ENCODE data around the gene NELFB.
"Not testable (repeated sequence)": the region's sequence is repeated elsewhere in the genome, so short reads cannot be mapped to it uniquely, and the experiment has no call there.

Gene NELFB

GRCh38 chr9:137240318-137240840 is 14.7 kb upstream of the NELFB start:
- Histone ChIP-seq H3K4me3 (ENCODE audit: low read length) (peak overlapping the region; percentile 82), H3K9me3 (replicated peaks; ENCODE audit: low read length) (no peaks in the 10 kb centered on the region), H3K27me3 (ENCODE audit: control insufficient read depth, insufficient read depth, low read length) (no peaks in the 10 kb centered on the region), H3K36me3 (ENCODE audit: insufficient read depth, low read length) (peaks cover 26% of the 10 kb centered on the region), H3K4me2 (ENCODE audit: low read length) (peak overlapping the region; percentile 96), H3K9ac (ENCODE audit: low read depth, low read length) (peak overlapping the region; percentile 89), H3K4me1 (ENCODE audit: control insufficient read depth, insufficient read depth, low read length) (peaks cover 40% of the 10 kb centered on the region)

GRCh38 chr9:137240841-137241489 is 14.2 kb upstream of the NELFB start, which contains the start of gene TUBB4B:
TSS of gene TUBB4B (plus strand) at chr9:137241287. CDS start at chr9:137241361, 74 bp downstream.
- Histone ChIP-seq H3K27me3 (ENCODE audit: control insufficient read depth, insufficient read depth, low read length) (no peaks in the 10 kb centered on the region), H3K4me1 (ENCODE audit: control insufficient read depth, insufficient read depth, low read length) (peaks cover 39% of the 10 kb centered on the region)

GRCh38 chr9:137241490-137242268 is 13.4 kb upstream of the NELFB start:
- no peaks in the 10 kb centered on the region for H3K9me3 ChIP-seq (replicated peaks; ENCODE audit: low read length)
- peak overlapping the region; percentile 100 for H3K4me2 ChIP-seq (ENCODE audit: low read length)
- peaks cover 26% of the 10 kb centered on the region for H3K36me3 ChIP-seq (ENCODE audit: insufficient read depth, low read length)
- peaks cover 34% of the 10 kb centered on the region for H3K4me1 ChIP-seq (ENCODE audit: control insufficient read depth, insufficient read depth, low read length)
- peak overlapping the region; percentile 86 for H3K9ac ChIP-seq (ENCODE audit: low read depth, low read length)
- no peaks in the 10 kb centered on the region for H3K27me3 ChIP-seq (ENCODE audit: control insufficient read depth, insufficient read depth, low read length)
- H3K4me3 ChIP-seq (ENCODE audit: low read length): peak overlapping the region; percentile 96

More at GRCh38 chr9:137240841-137241489, 14.2 kb upstream of the NELFB start, which contains the start of gene TUBB4B:
- Histone ChIP-seq H3K36me3 (ENCODE audit: insufficient read depth, low read length) (peaks cover 26% of the 10 kb centered on the region), H3K4me3 (ENCODE audit: low read length) (peak within 1 kb of the TSS; percentile 96), H3K9me3 (replicated peaks; ENCODE audit: low read length) (no peaks in the 10 kb centered on the region), H3K4me2 (ENCODE audit: low read length) (peak within 1 kb of the TSS; percentile 100), H3K9ac (ENCODE audit: low read depth, low read length) (peak within 1 kb of the TSS; percentile 89)

- H3K4me1 ChIP-seq (ENCODE audit: control insufficient read depth, insufficient read depth, low read length): peaks cover 30% of the 10 kb centered on the region
- peak overlapping the region; percentile 100 for H3K4me2 ChIP-seq (ENCODE audit: low read length)
- H3K36me3 ChIP-seq (ENCODE audit: insufficient read depth, low read length): peaks cover 26% of the 10 kb centered on the region
- H3K27me3 ChIP-seq (ENCODE audit: control insufficient read depth, insufficient read depth, low read length): no peaks in the 10 kb centered on the region
- peak overlapping the region; percentile 86 for H3K9ac ChIP-seq (ENCODE audit: low read depth, low read length)
- H3K4me3 ChIP-seq (ENCODE audit: low read length): peak overlapping the region; percentile 96
- no peaks in the 10 kb centered on the region for H3K9me3 ChIP-seq (replicated peaks; ENCODE audit: low read length)
Observed at GRCh38 chr9:137242269-137243203, 12.6 kb upstream of the NELFB start.

GRCh38 chr9:137243266-137243625 is 11.9 kb upstream of the NELFB start:
- peak overlapping the region; percentile 100 for H3K4me2 ChIP-seq (ENCODE audit: low read length)
- peaks cover 26% of the 10 kb centered on the region for H3K36me3 ChIP-seq (ENCODE audit: insufficient read depth, low read length)
- H3K4me3 ChIP-seq (ENCODE audit: low read length): peak overlapping the region; percentile 96
- H3K27me3 ChIP-seq (ENCODE audit: control insufficient read depth, insufficient read depth, low read length); H3K9ac ChIP-seq (ENCODE audit: low read depth, low read length); H3K9me3 ChIP-seq (replicated peaks; ENCODE audit: low read length): not testable (repeated sequence)
- H3K4me1 ChIP-seq (ENCODE audit: control insufficient read depth, insufficient read depth, low read length): peaks cover 25% of the 10 kb centered on the region

- H3K36me3 ChIP-seq (ENCODE audit: insufficient read depth, low read length): peaks cover 26% of the 10 kb centered on the region
- peak overlapping the region; percentile 100 for H3K4me2 ChIP-seq (ENCODE audit: low read length)
- no peaks in the 10 kb centered on the region for H3K27me3 ChIP-seq (ENCODE audit: control insufficient read depth, insufficient read depth, low read length)
- no peaks in the 10 kb centered on the region for H3K9me3 ChIP-seq (replicated peaks; ENCODE audit: low read length)
- peaks cover 21% of the 10 kb centered on the region for H3K4me1 ChIP-seq (ENCODE audit: control insufficient read depth, insufficient read depth, low read length)
- no peak overlapping the region for H3K9ac ChIP-seq (ENCODE audit: low read depth, low read length)
- no peak overlapping the region for H3K4me3 ChIP-seq (ENCODE audit: low read length)
Observed at GRCh38 chr9:137243626-137244485, 11.3 kb upstream of the NELFB start.

GRCh38 chr9:137244486-137245449 is 10.4 kb upstream of the NELFB start:
- Histone ChIP-seq H3K36me3 (ENCODE audit: insufficient read depth, low read length) (peaks cover 26% of the 10 kb centered on the region), H3K4me2 (ENCODE audit: low read length) (peak overlapping the region; percentile 1), H3K9me3 (replicated peaks; ENCODE audit: low read length) (no peaks in the 10 kb centered on the region), H3K4me3 (ENCODE audit: low read length) (no peak overlapping the region), H3K9ac (ENCODE audit: low read depth, low read length) (no peak overlapping the region), H3K4me1 (ENCODE audit: control insufficient read depth, insufficient read depth, low read length) (peaks cover 12% of the 10 kb centered on the region), H3K27me3 (ENCODE audit: control insufficient read depth, insufficient read depth, low read length) (no peaks in the 10 kb centered on the region)

GRCh38 chr9:137245450-137246421 is 9.4 kb upstream of the NELFB start:
- Histone ChIP-seq H3K9ac (ENCODE audit: low read depth, low read length) (no peak overlapping the region), H3K4me2 (ENCODE audit: low read length) (no peak overlapping the region), H3K4me3 (ENCODE audit: low read length) (no peak overlapping the region), H3K36me3 (ENCODE audit: insufficient read depth, low read length) (peaks cover 26% of the 10 kb centered on the region), H3K4me1 (ENCODE audit: control insufficient read depth, insufficient read depth, low read length) (peaks cover 11% of the 10 kb centered on the region), H3K9me3 (replicated peaks; ENCODE audit: low read length) (no peaks in the 10 kb centered on the region), H3K27me3 (ENCODE audit: control insufficient read depth, insufficient read depth, low read length) (no peaks in the 10 kb centered on the region)
